PC-9 (cell line): Measurements from ENCODE around the gene PTPRD. TPM values are rescaled to one million over a fixed set of nuclear protein-coding genes. Genes with fewer than 3 reads are reported as not detected.

ENCODE experiments used
- BruUV-seq: library from RNA; stranded (reverse); fragments of 400-500 nt; replicated peaks from 2 replicates; lab custom pipeline; 2021; lab: Mats Ljungman, UMichigan
- CTCF ChIA-PET: fragments of 300-600 bp; sonication (Branson Sonifier 250); formaldehyde crosslinking; loops from one replicate; lab custom pipeline; 2022; ENCODE audit warnings: antibody characterized with exemption; lab: Charles Lee
- POLR2A ChIA-PET: fragments of 300-600 bp; sonication (Branson Sonifier 250); formaldehyde crosslinking; loops from one replicate; lab custom pipeline; 2022; ENCODE audit warnings: antibody characterized with exemption; ENCODE audit not compliant: unreplicated experiment; lab: Charles Lee
- DNase-seq, 2 experiments: peaks; one replicate each; pipeline versions ENCODE4 v3.0.0 to v3.0.0-alpha.2; 2015 to 2022; ENCODE audit warnings: mixed read lengths in 1 of 2
- H2AFZ ChIP-seq: fragments of 200-600 bp; sonication (generic); 2 replicates; pipeline ENCODE4 v1.8.1; 2017; ENCODE audit warnings: antibody characterized with exemption
- H3F3A ChIP-seq: fragments of 200-600 bp; sonication (generic); 2 replicates; pipeline ENCODE4 v1.8.1; 2017; ENCODE audit warnings: antibody characterized with exemption, mild to moderate bottlenecking, low read depth; ENCODE audit not compliant: insufficient read depth
- H3K27ac ChIP-seq: fragments of 200-600 bp; sonication (generic); 2 replicates; pipeline ENCODE4 v1.6.1; 2016; ENCODE audit warnings: mixed run types
- H3K27me3 ChIP-seq: fragments of 200-600 bp; sonication (generic); 2 replicates; pipeline ENCODE4 v1.6.1; 2016; ENCODE audit warnings: low read depth, mixed run types; ENCODE audit not compliant: insufficient read depth
- H3K36me3 ChIP-seq: fragments of 200-600 bp; sonication (generic); 2 replicates; pipeline ENCODE4 v1.6.1; 2016; ENCODE audit warnings: low read depth, mixed run types
- H3K4me1 ChIP-seq: fragments of 200-600 bp; sonication (generic); replicated peaks from 2 replicates; pipeline ENCODE4 v1.6.1; 2016; ENCODE audit warnings: mixed run types; ENCODE audit not compliant: insufficient read depth
- H3K4me2 ChIP-seq: fragments of 200-600 bp; sonication (generic); 2 replicates; pipeline ENCODE4 v1.6.1; 2017; ENCODE audit warnings: mixed run types
- H3K4me3 ChIP-seq: fragments of 200-600 bp; sonication (generic); 2 replicates; pipeline ENCODE4 v1.6.1; 2016; ENCODE audit warnings: mixed run types
- H3K79me2 ChIP-seq: fragments of 200-600 bp; sonication (generic); 2 replicates; pipeline ENCODE4 v1.6.1; 2017; ENCODE audit warnings: low read depth, mixed run types
- H3K9me2 ChIP-seq: fragments of 200-600 bp; sonication (generic); 2 replicates; pipeline ENCODE4 v1.8.1; 2017; ENCODE audit warnings: mild to moderate bottlenecking; ENCODE audit not compliant: insufficient read depth
- H3K9me3 ChIP-seq: fragments of 200-600 bp; sonication (generic); 2 replicates; pipeline ENCODE4 v1.8.1; 2016; ENCODE audit warnings: low read depth; ENCODE audit not compliant: insufficient read depth
- H4K20me1 ChIP-seq: fragments of 200-600 bp; sonication (generic); 2 replicates; pipeline ENCODE4 v1.8.1; 2017; ENCODE audit not compliant: insufficient read depth
- CTCF ChIP-seq: fragments of 200-600 bp; sonication (generic); conservative IDR thresholded peaks from 2 replicates; pipeline ENCODE4 v1.6.1; 2017; ENCODE audit warnings: mixed run types, antibody characterized with exemption, mild to moderate bottlenecking, moderate library complexity
- EZH2 ChIP-seq: fragments of 200-600 bp; sonication (generic); IDR thresholded peaks from 2 replicates; pipeline ENCODE4 v1.8.0; 2017; ENCODE audit warnings: antibody characterized with exemption, low read depth
- intact Hi-C: fragments of 100-400 bp; cut with micrococcal nuclease; formaldehyde crosslinking; loops from one replicate; pipeline ENCODE4 v1.10.0; 2022; ENCODE audit not compliant: unreplicated experiment
- total RNA-seq: library from RNA; stranded (reverse); gene quantifications from 2 replicates; pipeline ENCODE4 v1.2.3, GENCODE V29; 2021

Gene PTPRD
- total RNA-seq, 1 experiment from 2014 or later: not detected

- H4K20me1 ChIP-seq: no peaks in the 10 kb centered on the region
- H3K4me3 ChIP-seq: no peak overlapping the region
- ChIA-PET POLR2A (no interaction called here), CTCF (no interaction called here)
- no peak for DNase-seq
- intact Hi-C loops: no loop called here
- no peaks in the 10 kb centered on the region for H3K9me3 ChIP-seq
- BruUV-seq: no TSS peak
- H3K4me1 ChIP-seq: no peaks in the 10 kb centered on the region
- TF ChIP-seq CTCF (no peak), EZH2 (no peak)
- H3K27me3 ChIP-seq: no peaks in the 10 kb centered on the region
- no peaks in the 10 kb centered on the region for H3K79me2 ChIP-seq
- no peak overlapping the region for H3K27ac ChIP-seq
- H2AFZ ChIP-seq: no peak overlapping the region
- H3K36me3 ChIP-seq: no peaks in the 10 kb centered on the region
- no peak overlapping the region for H3K4me2 ChIP-seq
- no peaks in the 10 kb centered on the region for H3F3A ChIP-seq
- no peaks in the 10 kb centered on the region for H3K9me2 ChIP-seq
Measured at GRCh38 chr9:9117866-9118265, 1494.9 kb downstream of the PTPRD start.

- ChIA-PET CTCF (no interaction called here), POLR2A (no interaction called here)
- no peaks in the 10 kb centered on the region for H3K36me3 ChIP-seq
- intact Hi-C loops: no loop called here
- no TSS peak for BruUV-seq
- no peaks in the 10 kb centered on the region for H3K4me1 ChIP-seq
- no peaks in the 10 kb centered on the region for H3K79me2 ChIP-seq
- H3K9me3 ChIP-seq: no peaks in the 10 kb centered on the region
- H3K4me2 ChIP-seq: no peak overlapping the region
- H3K27ac ChIP-seq: no peak overlapping the region
- TF ChIP-seq CTCF (no peak), EZH2 (no peak)
- H4K20me1 ChIP-seq: no peaks in the 10 kb centered on the region
- no peak overlapping the region for H2AFZ ChIP-seq
- H3K27me3 ChIP-seq: no peaks in the 10 kb centered on the region
- DNase-seq: no peak
- H3F3A ChIP-seq: no peaks in the 10 kb centered on the region
- H3K4me3 ChIP-seq: no peak overlapping the region
- no peaks in the 10 kb centered on the region for H3K9me2 ChIP-seq
Measured at GRCh38 chr9:9112001-9112720, 1500.6 kb downstream of the PTPRD start.

- intact Hi-C loops: no loop called here
- CTCF ChIA-PET: no interaction called here
- H3K9me3 ChIP-seq: no peaks in the 10 kb centered on the region
- POLR2A ChIA-PET: no interaction called here
- TF ChIP-seq CTCF (no peak), EZH2 (no peak)
- no peak for DNase-seq
- H3K9me2 ChIP-seq: no peaks in the 10 kb centered on the region
- H3K4me3 ChIP-seq: no peak overlapping the region
- no TSS peak for BruUV-seq
- no peaks in the 10 kb centered on the region for H3K27me3 ChIP-seq
- H3K36me3 ChIP-seq: no peaks in the 10 kb centered on the region
- H3K4me2 ChIP-seq: no peak overlapping the region
- no peak overlapping the region for H3K27ac ChIP-seq
- H2AFZ ChIP-seq: no peak overlapping the region
- H3K4me1 ChIP-seq: no peaks in the 10 kb centered on the region
- H3F3A ChIP-seq: no peaks in the 10 kb centered on the region
- H4K20me1 ChIP-seq: no peaks in the 10 kb centered on the region
- H3K79me2 ChIP-seq: no peaks in the 10 kb centered on the region
Measured at GRCh38 chr9:9108641-9109040, 1504.2 kb downstream of the PTPRD start.
